Osteoblast (primary cell): ENCODE measurements around the gene SRP9. TPM values are rescaled to one million over a fixed set of nuclear protein-coding genes. Genes with fewer than 3 reads are reported as not detected.
"Not testable (repeated sequence)": the region's sequence is repeated elsewhere in the genome, so short reads cannot be mapped to it uniquely, and the experiment has no call there.

Experiments used
- DNase-seq: peaks from one replicate; pipeline ENCODE4 v3.0.0; 2011; ENCODE audit warnings: low spot score, mixed read lengths; ENCODE audit not compliant: insufficient read length; ENCODE audit errors: missing footprints
- H2AFZ ChIP-seq: 2 replicates; pipeline ENCODE4 v1.6.0; 2011; ENCODE audit warnings: mild to moderate bottlenecking, low read length
- H3K27ac ChIP-seq: 2 replicates; pipeline ENCODE4 v1.5.1; 2011; ENCODE audit warnings: mild to moderate bottlenecking, low read depth, low read length, moderate library complexity
- H3K27me3 ChIP-seq: 2 replicates; pipeline ENCODE4 v1.6.0; 2012; ENCODE audit warnings: mild to moderate bottlenecking, control low read depth, inconsistent platforms, low read length, moderate library complexity; ENCODE audit not compliant: insufficient read depth
- H3K36me3 ChIP-seq: 2 replicates; pipeline ENCODE4 v1.5.1; 2011; ENCODE audit warnings: mild to moderate bottlenecking, low read length, control low read depth, moderate library complexity; ENCODE audit not compliant: insufficient read depth
- H3K4me1 ChIP-seq: 2 replicates; pipeline ENCODE4 v1.5.1; 2011; ENCODE audit warnings: mild to moderate bottlenecking, low read length, control low read depth, moderate library complexity; ENCODE audit not compliant: insufficient read depth
- H3K4me2 ChIP-seq: 2 replicates; pipeline ENCODE4 v1.6.0; 2011; ENCODE audit warnings: mild to moderate bottlenecking, low read length; ENCODE audit not compliant: insufficient read depth
- H3K4me3 ChIP-seq: fragments of 200-600 bp; sonication (generic); 3 replicates; pipeline ENCODE4 v1.5.1; 2012; ENCODE audit warnings: mild to moderate bottlenecking, low read length, inconsistent platforms; ENCODE audit not compliant: insufficient read depth
- H3K79me2 ChIP-seq: 2 replicates; pipeline ENCODE4 v1.6.0; 2012; ENCODE audit warnings: mild to moderate bottlenecking, low read length, control low read depth, inconsistent platforms; ENCODE audit not compliant: insufficient read depth
- H3K9me3 ChIP-seq: 2 replicates; pipeline ENCODE4 v1.5.1; 2011; ENCODE audit warnings: low read depth, low read length, control low read depth
- H4K20me1 ChIP-seq: 2 replicates; pipeline ENCODE4 v1.6.0; 2012; ENCODE audit warnings: mild to moderate bottlenecking, low read length, control low read depth; ENCODE audit not compliant: insufficient read depth
- total RNA-seq: library from RNA; depleted of rRNA; stranded (reverse); fragments of >200 nt; gene quantifications from 2 replicates; pipeline ENCODE4 v1.2.3, GENCODE V29; 2012
- TF ChIP-seq, protein P1 (sequence below): IDR thresholded peaks from 2 replicates; pipeline ENCODE4 v1.5.1; 2011; ENCODE audit warnings: mild to moderate bottlenecking, low read depth, low read length, moderate library complexity; ENCODE audit errors: extremely low read depth

SRP9 gene
- total RNA-seq, 1 donor: 178 TPM

DNA sequence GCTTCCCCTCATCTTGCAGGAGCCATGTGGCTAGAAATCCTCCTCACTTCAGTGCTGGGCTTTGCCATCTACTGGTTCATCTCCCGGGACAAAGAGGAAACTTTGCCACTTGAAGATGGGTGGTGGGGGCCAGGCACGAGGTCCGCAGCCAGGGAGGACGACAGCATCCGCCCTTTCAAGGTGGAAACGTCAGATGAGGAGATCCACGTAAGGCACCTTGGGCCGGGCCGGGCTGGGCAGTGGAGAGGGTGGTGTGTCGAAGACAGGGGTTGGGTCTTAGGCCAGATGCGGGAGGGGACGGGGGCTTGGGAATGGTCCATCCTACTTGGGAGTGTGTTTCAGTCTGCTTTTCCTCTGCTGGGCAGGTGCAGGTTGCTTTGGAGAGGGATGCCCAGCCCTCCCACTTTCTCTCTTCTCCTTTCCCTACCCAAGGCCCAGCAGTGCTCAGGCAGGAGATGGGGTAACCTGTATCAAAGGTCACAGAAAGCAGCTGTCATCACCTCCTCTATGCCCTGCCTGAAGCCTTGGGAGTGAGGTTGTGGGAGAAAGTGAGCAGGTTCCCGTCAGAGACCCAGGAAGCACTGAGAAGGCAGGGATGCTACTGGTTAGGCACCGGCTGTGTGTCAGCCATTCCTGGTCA is 51.2 kb downstream of the SRP9 start:
- Histone ChIP-seq H3K4me2 (no peak overlapping the region), H3K36me3 (peaks cover 17% of the 10 kb centered on the region), H3K79me2 (no peaks in the 10 kb centered on the region), H2AFZ (no peak overlapping the region), H4K20me1 (no peaks in the 10 kb centered on the region), H3K9me3 (no peaks in the 10 kb centered on the region), H3K4me1 (peaks cover 11% of the 10 kb centered on the region), H3K4me3 (no peak overlapping the region), H3K27me3 (no peaks in the 10 kb centered on the region), H3K27ac (no peak overlapping the region)
- DNase-seq: peak; percentile 23
- TF ChIP-seq, protein P1, sequence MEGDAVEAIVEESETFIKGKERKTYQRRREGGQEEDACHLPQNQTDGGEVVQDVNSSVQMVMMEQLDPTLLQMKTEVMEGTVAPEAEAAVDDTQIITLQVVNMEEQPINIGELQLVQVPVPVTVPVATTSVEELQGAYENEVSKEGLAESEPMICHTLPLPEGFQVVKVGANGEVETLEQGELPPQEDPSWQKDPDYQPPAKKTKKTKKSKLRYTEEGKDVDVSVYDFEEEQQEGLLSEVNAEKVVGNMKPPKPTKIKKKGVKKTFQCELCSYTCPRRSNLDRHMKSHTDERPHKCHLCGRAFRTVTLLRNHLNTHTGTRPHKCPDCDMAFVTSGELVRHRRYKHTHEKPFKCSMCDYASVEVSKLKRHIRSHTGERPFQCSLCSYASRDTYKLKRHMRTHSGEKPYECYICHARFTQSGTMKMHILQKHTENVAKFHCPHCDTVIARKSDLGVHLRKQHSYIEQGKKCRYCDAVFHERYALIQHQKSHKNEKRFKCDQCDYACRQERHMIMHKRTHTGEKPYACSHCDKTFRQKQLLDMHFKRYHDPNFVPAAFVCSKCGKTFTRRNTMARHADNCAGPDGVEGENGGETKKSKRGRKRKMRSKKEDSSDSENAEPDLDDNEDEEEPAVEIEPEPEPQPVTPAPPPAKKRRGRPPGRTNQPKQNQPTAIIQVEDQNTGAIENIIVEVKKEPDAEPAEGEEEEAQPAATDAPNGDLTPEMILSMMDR: no peak

DNA sequence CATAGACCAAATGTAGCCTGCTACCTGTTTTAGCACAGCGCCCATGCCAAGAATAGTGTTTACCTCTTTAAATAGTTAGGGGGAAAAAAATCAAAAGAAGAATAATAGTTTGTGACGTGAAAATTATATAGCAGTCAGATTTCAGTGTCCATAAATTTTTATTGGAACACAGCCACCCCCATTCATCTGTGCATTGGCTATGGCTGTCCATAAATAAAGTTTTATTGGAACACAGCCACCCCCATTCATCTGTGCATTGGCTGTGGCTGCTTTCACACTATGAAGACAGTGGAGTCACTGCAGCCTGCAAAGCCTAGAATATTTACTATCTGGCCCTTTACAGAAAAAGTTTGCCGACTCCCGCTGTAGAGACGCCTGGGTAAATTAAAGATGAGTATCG is 53.2 kb downstream of the SRP9 start:
- no peak overlapping the region for H2AFZ ChIP-seq
- H3K79me2 ChIP-seq: no peaks in the 10 kb centered on the region
- TF ChIP-seq, protein P1: no peak
- peaks cover 17% of the 10 kb centered on the region for H3K36me3 ChIP-seq
- DNase-seq: no peak
- H3K4me1 ChIP-seq: peaks cover 10% of the 10 kb centered on the region
- H4K20me1 ChIP-seq: peaks cover 3% of the 10 kb centered on the region
- no peak overlapping the region for H3K4me2 ChIP-seq
- no peaks in the 10 kb centered on the region for H3K9me3 ChIP-seq
- H3K27me3 ChIP-seq: no peaks in the 10 kb centered on the region
- H3K4me3 ChIP-seq: no peak overlapping the region
- H3K27ac ChIP-seq: no peak overlapping the region

DNA sequence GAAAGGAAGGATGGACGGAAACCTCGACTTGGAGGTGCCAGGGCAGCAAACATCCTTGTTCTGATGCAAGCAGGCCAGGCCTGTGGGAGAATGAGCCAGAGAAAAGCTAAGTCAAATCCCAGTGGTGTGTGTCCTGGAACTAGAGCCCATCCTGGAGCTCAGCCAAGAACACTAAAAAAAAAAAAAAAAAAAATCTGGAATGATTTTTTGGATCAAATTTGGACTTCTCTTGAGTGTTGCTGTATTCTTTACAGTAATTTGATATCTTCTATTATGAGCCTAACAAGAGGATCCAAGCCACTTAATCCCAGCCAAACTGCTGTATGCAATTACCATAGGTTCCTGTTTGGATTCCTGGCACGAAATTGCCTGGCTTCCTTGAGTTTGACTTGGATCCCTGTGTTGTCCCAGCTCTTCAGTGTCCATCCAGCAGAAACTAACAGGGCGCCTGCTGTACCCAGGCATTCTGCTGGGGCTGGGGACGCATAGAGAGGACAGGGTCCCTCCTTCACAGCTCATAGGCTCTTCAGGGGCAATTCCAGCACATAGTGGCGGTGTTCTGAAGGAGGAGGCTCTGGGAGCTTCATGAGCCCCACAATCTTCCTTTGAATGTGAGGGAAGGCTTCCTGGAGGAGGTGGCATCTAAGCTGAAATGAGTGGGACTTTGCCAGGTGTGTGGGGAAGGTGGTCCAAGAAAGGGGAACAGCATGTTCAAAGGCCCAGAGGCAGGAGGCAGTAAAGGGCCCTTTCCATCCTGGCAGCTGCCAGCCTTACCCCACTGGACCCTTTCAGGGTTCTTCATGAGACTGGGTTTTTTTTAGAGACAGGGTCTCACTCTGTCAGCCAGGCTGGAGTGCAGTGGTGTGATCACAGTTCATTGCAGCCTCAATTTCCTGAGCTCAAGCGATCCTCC is 57.0 kb downstream of the SRP9 start:
- DNase-seq: peak; percentile 95
- Histone ChIP-seq H3K4me3 (no peak overlapping the region), H3K27me3 (no peaks in the 10 kb centered on the region), H2AFZ (no peak overlapping the region), H3K27ac (no peak overlapping the region), H4K20me1 (peaks cover 3% of the 10 kb centered on the region), H3K79me2 (no peaks in the 10 kb centered on the region), H3K4me1 (peaks cover 9% of the 10 kb centered on the region), H3K36me3 (peaks cover 19% of the 10 kb centered on the region), H3K4me2 (peak overlapping the region; percentile 24), H3K9me3 (no peaks in the 10 kb centered on the region)
- TF ChIP-seq, protein P1: no peak

DNA sequence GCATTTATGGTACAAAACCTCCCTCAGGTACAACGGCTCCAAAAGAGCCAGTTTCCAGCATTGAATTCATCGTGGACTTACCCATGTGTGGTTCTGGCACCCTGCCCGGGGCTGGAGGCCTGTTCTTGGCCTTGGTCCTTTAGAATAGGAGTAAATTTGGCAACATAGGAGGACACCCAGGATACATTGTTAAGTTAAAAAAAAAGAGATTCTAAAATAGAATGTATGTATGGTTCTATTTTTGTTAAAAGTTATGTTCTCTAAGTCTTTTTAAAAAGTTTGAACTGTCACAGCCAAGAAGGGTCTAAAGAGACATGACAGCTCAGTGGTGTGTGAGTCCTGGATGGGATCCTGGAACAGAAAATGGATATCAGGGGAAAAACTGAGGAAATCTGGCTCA is 58.2 kb downstream of the SRP9 start:
- H3K4me1 ChIP-seq: peaks cover 9% of the 10 kb centered on the region
- no peaks in the 10 kb centered on the region for H3K9me3 ChIP-seq
- no peaks in the 10 kb centered on the region for H3K27me3 ChIP-seq
- peak; percentile 54 for DNase-seq
- H3K36me3 ChIP-seq: peaks cover 21% of the 10 kb centered on the region
- H2AFZ ChIP-seq: no peak overlapping the region
- no peak overlapping the region for H3K27ac ChIP-seq
- TF ChIP-seq, protein P1: no peak
- no peak overlapping the region for H3K4me3 ChIP-seq
- no peaks in the 10 kb centered on the region for H3K79me2 ChIP-seq
- peaks cover 3% of the 10 kb centered on the region for H4K20me1 ChIP-seq
- no peak overlapping the region for H3K4me2 ChIP-seq

DNA sequence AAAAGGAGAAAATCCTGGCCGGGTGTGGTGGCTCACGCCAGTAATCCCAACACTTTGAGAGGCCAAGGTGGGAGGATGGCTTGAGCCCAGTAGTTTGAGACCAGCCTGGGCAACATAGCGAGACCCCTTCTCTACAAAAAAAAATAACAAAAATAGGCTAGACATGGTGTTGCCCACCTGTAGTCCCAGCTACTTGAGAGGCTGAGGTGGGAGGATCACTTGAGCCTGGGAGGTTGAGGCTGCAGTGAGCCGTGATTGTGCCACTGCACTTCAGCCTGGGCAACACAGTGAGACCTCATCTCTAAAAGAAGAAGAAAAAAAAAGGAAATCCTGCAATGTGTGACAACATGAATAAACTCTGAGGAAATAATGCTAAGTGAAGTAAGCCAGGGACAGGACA is 58.7 kb downstream of the SRP9 start:
- not testable (repeated sequence) for H3K9me3 ChIP-seq, H3K79me2 ChIP-seq, H3K27ac ChIP-seq, H4K20me1 ChIP-seq, DNase-seq, H2AFZ ChIP-seq, H3K4me3 ChIP-seq, H3K27me3 ChIP-seq, H3K4me1 ChIP-seq, H3K4me2 ChIP-seq
- peaks cover 21% of the 10 kb centered on the region for H3K36me3 ChIP-seq
